ENCODE results near the gene KCNC1.

KCNC1 gene

GRCh38 chr11:17793642-17794170, 59.1 kb downstream of the KCNC1 start:
- no peak for DNase-seq (ENCODE audit: low read depth)

- no peak for DNase-seq (ENCODE audit: low read depth)
Observed at GRCh38 chr11:17794981-17795380, 60.4 kb downstream of the KCNC1 start.

- DNase-seq (ENCODE audit: low read depth): no peak
Observed at GRCh38 chr11:17796154-17796553, 61.6 kb downstream of the KCNC1 start.

GRCh38 chr11:17798253-17798652, 63.7 kb downstream of the KCNC1 start:
- DNase-seq (ENCODE audit: low read depth): no peak

- DNase-seq (ENCODE audit: low read depth): no peak
Observed at GRCh38 chr11:17798716-17799115, 64.1 kb downstream of the KCNC1 start.

- DNase-seq (ENCODE audit: low read depth): no peak
Observed at GRCh38 chr11:17799147-17799546, 64.6 kb downstream of the KCNC1 start.

GRCh38 chr11:17801166-17801565, 66.6 kb downstream of the KCNC1 start:
- no peak for DNase-seq (ENCODE audit: low read depth)

GRCh38 chr11:17802491-17802890, 67.9 kb downstream of the KCNC1 start:
- DNase-seq (ENCODE audit: low read depth): no peak

- DNase-seq (ENCODE audit: low read depth): no peak
Observed at GRCh38 chr11:17803754-17804334, 69.3 kb downstream of the KCNC1 start.

- no peak for DNase-seq (ENCODE audit: low read depth)
Observed at GRCh38 chr11:17805043-17805442, 70.5 kb downstream of the KCNC1 start.

- no peak for DNase-seq (ENCODE audit: low read depth)
Observed at GRCh38 chr11:17805873-17806272, 71.3 kb downstream of the KCNC1 start.

- no peak for DNase-seq (ENCODE audit: low read depth)
Observed at GRCh38 chr11:17807034-17807433, 72.5 kb downstream of the KCNC1 start.

GRCh38 chr11:17810041-17810440, 75.5 kb downstream of the KCNC1 start:
- no peak for DNase-seq (ENCODE audit: low read depth)

GRCh38 chr11:17810746-17811145, 76.2 kb downstream of the KCNC1 start:
- peak; percentile 71 for DNase-seq (ENCODE audit: low read depth)

GRCh38 chr11:17811352-17811751, 76.8 kb downstream of the KCNC1 start:
- no peak for DNase-seq (ENCODE audit: low read depth)

- no peak for DNase-seq (ENCODE audit: low read depth)
Observed at GRCh38 chr11:17812091-17812864, 77.7 kb downstream of the KCNC1 start.

- no peak for DNase-seq (ENCODE audit: low read depth)
Observed at GRCh38 chr11:17812865-17813187, 78.2 kb downstream of the KCNC1 start.

- no peak for DNase-seq (ENCODE audit: low read depth)
Observed at GRCh38 chr11:17813391-17814059, 78.9 kb downstream of the KCNC1 start.

- DNase-seq (ENCODE audit: low read depth): no peak
Observed at GRCh38 chr11:17814546-17814945, 80.0 kb downstream of the KCNC1 start.

- DNase-seq (ENCODE audit: low read depth): no peak
Observed at GRCh38 chr11:17816232-17816931, 81.8 kb downstream of the KCNC1 start.

- DNase-seq (ENCODE audit: low read depth): peak; percentile 22
Observed at GRCh38 chr11:17821648-17822400, 87.2 kb downstream of the KCNC1 start.

- DNase-seq (ENCODE audit: low read depth): no peak
Observed at GRCh38 chr11:17822401-17822781, 87.8 kb downstream of the KCNC1 start.

Measured in iris pigment epithelial cell (primary cell).